ENCODE data around the gene AKAP6. TPM values are rescaled to one million over a fixed set of nuclear protein-coding genes. Genes with fewer than 3 reads are reported as not detected.

AKAP6 gene
- total RNA-seq, 6 experiments from 2014 or later, result 1.7 to 9.6 (median 4.3) TPM

GRCh38 chr14:32421781-32422180 is 92.7 kb downstream of the AKAP6 start:
- ATAC-seq (no peak), DNase-seq (no peak)
- Histone ChIP-seq H3K27me3 (no peaks in the 10 kb centered on the region), H3K27ac (no peak overlapping the region), H3K4me3 (no peak overlapping the region), H3K36me3 (no peaks in the 10 kb centered on the region), H3K4me1 (no peaks in the 10 kb centered on the region), H3K9me3 (no peaks in the 10 kb centered on the region)
- intact Hi-C loops (cut with DNase I), result no loop called here
- 69% methylated on average over 1 of the region's 1 CpG for WGBS (ENCODE audit: insufficient coverage, low coverage, low lambda C conversion rate, missing lambda C conversion rate)
- TF ChIP-seq, protein P1, sequence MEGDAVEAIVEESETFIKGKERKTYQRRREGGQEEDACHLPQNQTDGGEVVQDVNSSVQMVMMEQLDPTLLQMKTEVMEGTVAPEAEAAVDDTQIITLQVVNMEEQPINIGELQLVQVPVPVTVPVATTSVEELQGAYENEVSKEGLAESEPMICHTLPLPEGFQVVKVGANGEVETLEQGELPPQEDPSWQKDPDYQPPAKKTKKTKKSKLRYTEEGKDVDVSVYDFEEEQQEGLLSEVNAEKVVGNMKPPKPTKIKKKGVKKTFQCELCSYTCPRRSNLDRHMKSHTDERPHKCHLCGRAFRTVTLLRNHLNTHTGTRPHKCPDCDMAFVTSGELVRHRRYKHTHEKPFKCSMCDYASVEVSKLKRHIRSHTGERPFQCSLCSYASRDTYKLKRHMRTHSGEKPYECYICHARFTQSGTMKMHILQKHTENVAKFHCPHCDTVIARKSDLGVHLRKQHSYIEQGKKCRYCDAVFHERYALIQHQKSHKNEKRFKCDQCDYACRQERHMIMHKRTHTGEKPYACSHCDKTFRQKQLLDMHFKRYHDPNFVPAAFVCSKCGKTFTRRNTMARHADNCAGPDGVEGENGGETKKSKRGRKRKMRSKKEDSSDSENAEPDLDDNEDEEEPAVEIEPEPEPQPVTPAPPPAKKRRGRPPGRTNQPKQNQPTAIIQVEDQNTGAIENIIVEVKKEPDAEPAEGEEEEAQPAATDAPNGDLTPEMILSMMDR (IDR thresholded peaks at IDR 0.05), result no peak
- no peak for TF ChIP-seq POLR2A (IDR thresholded peaks at IDR 0.05)

DNA sequence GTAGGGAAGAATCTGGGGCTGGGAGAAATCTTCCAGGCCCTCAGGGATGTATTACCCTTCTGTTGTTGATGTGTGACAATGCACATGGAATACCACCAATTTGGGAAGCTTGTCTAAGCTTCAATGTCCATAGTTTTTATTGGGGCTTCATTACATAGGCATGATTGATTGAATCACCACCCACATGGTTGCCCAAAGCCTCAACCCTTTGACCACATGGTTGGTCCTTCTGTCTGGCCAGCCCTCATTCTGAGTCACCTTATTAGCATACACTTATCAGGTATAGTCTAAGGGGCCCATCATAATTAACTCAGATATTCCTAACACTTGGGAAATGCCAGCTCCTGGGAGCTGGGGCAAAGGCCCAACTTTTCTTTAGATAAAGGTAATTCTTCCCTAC is 93.3 kb downstream of the AKAP6 start:
- ATAC-seq, result no peak
- Histone ChIP-seq H3K4me3 (no peak overlapping the region), H3K27me3 (no peaks in the 10 kb centered on the region), H3K36me3 (no peaks in the 10 kb centered on the region), H3K27ac (no peak overlapping the region), H3K4me1 (no peaks in the 10 kb centered on the region), H3K9me3 (no peaks in the 10 kb centered on the region)
- DNase-seq, result no peak
- TF ChIP-seq, protein P1 (IDR thresholded peaks at IDR 0.05), result no peak
- TF ChIP-seq POLR2A (IDR thresholded peaks at IDR 0.05), result no peak
- intact Hi-C loops (cut with DNase I), result no loop called here

- Histone ChIP-seq H3K27ac (no peak overlapping the region), H3K9me3 (no peaks in the 10 kb centered on the region), H3K4me1 (no peaks in the 10 kb centered on the region), H3K27me3 (no peaks in the 10 kb centered on the region), H3K4me3 (no peak overlapping the region), H3K36me3 (no peaks in the 10 kb centered on the region)
- intact Hi-C loops (cut with DNase I), result no loop called here
- DNase-seq (no peak), ATAC-seq (no peak)
- no peak for TF ChIP-seq POLR2A (IDR thresholded peaks at IDR 0.05)
- TF ChIP-seq, protein P1 (IDR thresholded peaks at IDR 0.05), result no peak
- 75% methylated on average over 1 of the region's 1 CpG for WGBS (ENCODE audit: insufficient coverage, low coverage, low lambda C conversion rate, missing lambda C conversion rate)
Measured at GRCh38 chr14:32426028-32426427, 96.9 kb downstream of the AKAP6 start.

DNA sequence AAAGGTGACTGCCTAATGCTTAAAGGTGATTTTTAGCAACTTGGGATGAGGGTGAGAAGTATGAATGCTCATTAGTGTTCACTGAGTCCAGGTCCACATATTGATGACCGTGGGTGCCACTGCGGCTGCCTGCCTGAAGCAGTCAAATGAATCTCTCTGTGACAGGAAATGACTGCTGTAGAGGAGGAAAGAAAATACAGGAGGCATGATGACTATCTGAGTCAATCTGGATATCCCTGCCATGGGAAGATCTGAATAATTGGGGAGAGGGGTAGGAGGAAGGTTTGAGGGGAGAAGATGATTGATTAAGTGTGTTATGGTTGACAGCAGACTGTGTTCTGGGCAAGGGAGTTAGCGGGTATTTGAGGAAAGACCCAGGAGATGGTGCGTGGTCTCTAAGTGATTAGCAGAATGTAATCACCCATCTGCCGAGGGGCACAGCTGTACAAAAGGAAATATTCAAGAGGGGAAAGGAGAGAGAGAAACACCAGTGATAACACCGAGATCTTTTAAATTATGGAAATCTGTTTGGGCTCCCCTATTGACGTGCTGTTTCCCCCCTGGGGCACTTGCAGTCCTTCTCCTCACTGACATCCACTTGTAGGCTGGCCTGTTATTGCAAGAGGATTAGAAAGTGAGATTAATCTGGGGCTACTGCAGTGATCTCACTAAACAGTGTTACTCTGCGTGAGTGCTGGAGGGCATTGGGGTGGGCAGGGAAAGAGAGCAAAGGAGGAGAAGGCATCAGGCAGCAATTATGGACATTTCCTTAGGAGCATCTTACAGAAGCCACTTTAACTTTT is 97.7 kb downstream of the AKAP6 start:
- Histone ChIP-seq H3K27ac (no peak overlapping the region), H3K36me3 (no peaks in the 10 kb centered on the region), H3K27me3 (no peaks in the 10 kb centered on the region), H3K4me1 (no peaks in the 10 kb centered on the region), H3K9me3 (no peaks in the 10 kb centered on the region), H3K4me3 (no peak overlapping the region)
- no peak for ATAC-seq
- WGBS (ENCODE audit: insufficient coverage, low coverage, low lambda C conversion rate, missing lambda C conversion rate), result 95% methylated on average over 7 of the region's 8 CpGs
- TF ChIP-seq POLR2A (IDR thresholded peaks at IDR 0.05), result no peak
- TF ChIP-seq, protein P1 (IDR thresholded peaks at IDR 0.05), result no peak
- intact Hi-C loops (cut with DNase I), result no loop called here
- no peak for DNase-seq

Data from right lobe of liver (tissue), 6 donors.